Adrenal gland (tissue), 5 donors: ENCODE measurements around the gene SLC7A6.

Experiments used
- POLR2A ChIP-seq, 2 donors: fragments of 450-650 bp; IDR thresholded peaks; one replicate each; pipeline ENCODE4 v1.6.1; 2017; ENCODE audit warnings: antibody characterized with exemption in 2 of 2, mild to moderate bottlenecking in 2 of 2, moderate library complexity in 1 of 2
- TF ChIP-seq, protein P1 (sequence below), 6 experiments: fragments of 450-650 bp in 4 of 6; fragments of 200-600 bp in 2 of 6; sonication (generic) in 1 of 6; IDR thresholded peaks; 1 replicate in 5 of 6; 2 replicates in 1 of 6; pipeline versions ENCODE4 v1.5.1 to v1.8.0; 2016 to 2021; ENCODE audit warnings: antibody characterized with exemption in 6 of 6, mild to moderate bottlenecking in 2 of 6, moderate library complexity in 1 of 6
- donor health status: DM: no; HTN: no; CAD: no.

DNA sequence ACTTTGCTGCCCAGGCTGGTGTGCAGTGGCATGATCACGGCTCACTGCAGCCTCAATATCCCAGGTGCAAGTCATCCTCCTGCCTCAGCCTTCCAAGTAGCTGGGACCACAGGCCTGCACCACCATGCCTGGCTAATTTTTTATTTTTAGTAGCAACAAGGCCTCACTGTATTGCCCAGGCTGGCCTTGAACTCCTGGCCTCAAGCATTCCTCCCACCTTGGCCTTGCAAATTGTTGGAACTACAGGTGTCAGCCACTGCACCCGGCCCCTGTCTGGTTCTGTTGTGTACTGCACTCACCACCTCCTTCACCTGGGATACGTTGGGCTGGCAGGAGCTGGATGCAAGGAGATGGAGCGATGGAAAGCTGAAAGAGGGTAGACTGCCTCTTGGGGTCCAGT is 10.6 kb upstream of the SLC7A6 start:
- TF ChIP-seq, protein P1, sequence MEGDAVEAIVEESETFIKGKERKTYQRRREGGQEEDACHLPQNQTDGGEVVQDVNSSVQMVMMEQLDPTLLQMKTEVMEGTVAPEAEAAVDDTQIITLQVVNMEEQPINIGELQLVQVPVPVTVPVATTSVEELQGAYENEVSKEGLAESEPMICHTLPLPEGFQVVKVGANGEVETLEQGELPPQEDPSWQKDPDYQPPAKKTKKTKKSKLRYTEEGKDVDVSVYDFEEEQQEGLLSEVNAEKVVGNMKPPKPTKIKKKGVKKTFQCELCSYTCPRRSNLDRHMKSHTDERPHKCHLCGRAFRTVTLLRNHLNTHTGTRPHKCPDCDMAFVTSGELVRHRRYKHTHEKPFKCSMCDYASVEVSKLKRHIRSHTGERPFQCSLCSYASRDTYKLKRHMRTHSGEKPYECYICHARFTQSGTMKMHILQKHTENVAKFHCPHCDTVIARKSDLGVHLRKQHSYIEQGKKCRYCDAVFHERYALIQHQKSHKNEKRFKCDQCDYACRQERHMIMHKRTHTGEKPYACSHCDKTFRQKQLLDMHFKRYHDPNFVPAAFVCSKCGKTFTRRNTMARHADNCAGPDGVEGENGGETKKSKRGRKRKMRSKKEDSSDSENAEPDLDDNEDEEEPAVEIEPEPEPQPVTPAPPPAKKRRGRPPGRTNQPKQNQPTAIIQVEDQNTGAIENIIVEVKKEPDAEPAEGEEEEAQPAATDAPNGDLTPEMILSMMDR (IDR thresholded peaks at IDR 0.05): no peak
- TF ChIP-seq POLR2A (IDR thresholded peaks at IDR 0.05): no peak
